Suppressor macrophage treated with lipopolysaccharide for 4 hours (primary cell): ENCODE measurements around the gene ADAM19.

Experiments
- DNase-seq: peaks from one replicate; pipeline ENCODE4 v3.0.0-alpha.2; 2020

The ADAM19 gene

GRCh38 chr5:157481265-157481664, 94.3 kb downstream of the ADAM19 start:
- DNase-seq, result no peak

- no peak for DNase-seq
Observed at GRCh38 chr5:157479612-157480510, 95.7 kb downstream of the ADAM19 start.

GRCh38 chr5:157479166-157479565, 96.4 kb downstream of the ADAM19 start:
- no peak for DNase-seq

GRCh38 chr5:157478726-157479125, 96.8 kb downstream of the ADAM19 start:
- DNase-seq, result no peak

GRCh38 chr5:157477814-157478494, 97.6 kb downstream of the ADAM19 start:
- no peak for DNase-seq

- DNase-seq, result peak; percentile 87
Observed at GRCh38 chr5:157476702-157477408, 98.7 kb downstream of the ADAM19 start.

GRCh38 chr5:157475432-157475831, 100.1 kb downstream of the ADAM19 start:
- no peak for DNase-seq

GRCh38 chr5:157473383-157474320, 101.9 kb downstream of the ADAM19 start:
- DNase-seq, result peak; percentile 72

- DNase-seq, result peak; percentile 52
Observed at GRCh38 chr5:157471709-157472108, 103.9 kb downstream of the ADAM19 start.

- no peak for DNase-seq
Observed at GRCh38 chr5:157470631-157471030, 104.9 kb downstream of the ADAM19 start.

GRCh38 chr5:157469687-157470086, 105.9 kb downstream of the ADAM19 start:
- no peak for DNase-seq

GRCh38 chr5:157469073-157469472, 106.5 kb downstream of the ADAM19 start:
- no peak for DNase-seq

GRCh38 chr5:157468293-157468965, 107.1 kb downstream of the ADAM19 start:
- DNase-seq, result no peak

GRCh38 chr5:157464519-157465171, 110.9 kb downstream of the ADAM19 start:
- DNase-seq, result peak; percentile 87

GRCh38 chr5:157463621-157464518, 111.7 kb downstream of the ADAM19 start:
- peak; percentile 64 for DNase-seq

GRCh38 chr5:157463081-157463480, 112.5 kb downstream of the ADAM19 start:
- DNase-seq, result no peak

GRCh38 chr5:157460921-157461792, 114.4 kb downstream of the ADAM19 start:
- DNase-seq, result no peak

GRCh38 chr5:157459715-157460599, 115.6 kb downstream of the ADAM19 start, which contains the start of gene NIPAL4:
NIPAL4 (plus strand) TSS chr5:157460213; CDS start chr5:157460321, 108 bp downstream.
- DNase-seq, result peak; percentile 30
